ENCODE data around the gene CSN2. TPM values are rescaled to one million over a fixed set of nuclear protein-coding genes. Genes with fewer than 3 reads are reported as not detected.
A peak's percentile ranks its signal among the peaks of the same experiment; 100 is the strongest.

The CSN2 gene
- total RNA-seq, 4 donors from 2014 or later = not detected

DNA sequence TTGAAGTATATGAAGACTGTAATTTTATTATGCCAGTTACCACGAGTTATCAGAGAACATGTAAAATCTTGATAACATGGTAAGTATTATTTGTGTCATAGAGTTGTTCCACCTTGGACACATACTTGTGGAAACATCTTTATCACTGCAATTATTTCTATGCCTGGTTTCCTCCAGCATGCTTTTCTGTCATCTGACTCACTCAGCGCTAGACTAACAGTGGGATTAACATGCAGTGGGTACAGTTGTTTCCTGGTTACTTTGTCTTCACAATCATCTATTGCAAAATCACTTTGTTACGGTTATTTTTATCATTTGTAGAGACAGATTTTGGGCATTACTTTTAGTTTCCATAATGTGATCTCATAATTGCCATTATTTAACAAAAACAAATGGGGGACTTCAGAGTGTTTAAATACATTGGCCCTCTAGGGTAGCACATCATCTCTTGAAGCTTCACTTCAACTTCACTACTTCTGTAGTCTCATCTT lies 30.0 kb upstream of the CSN2 start, which contains the start of gene STATH:
Gene STATH (plus strand): TSS at position 441 of the 491 bp plus-strand sequence. CDS start 2,472 bp downstream, outside the sequence.
- TF ChIP-seq, protein P1, sequence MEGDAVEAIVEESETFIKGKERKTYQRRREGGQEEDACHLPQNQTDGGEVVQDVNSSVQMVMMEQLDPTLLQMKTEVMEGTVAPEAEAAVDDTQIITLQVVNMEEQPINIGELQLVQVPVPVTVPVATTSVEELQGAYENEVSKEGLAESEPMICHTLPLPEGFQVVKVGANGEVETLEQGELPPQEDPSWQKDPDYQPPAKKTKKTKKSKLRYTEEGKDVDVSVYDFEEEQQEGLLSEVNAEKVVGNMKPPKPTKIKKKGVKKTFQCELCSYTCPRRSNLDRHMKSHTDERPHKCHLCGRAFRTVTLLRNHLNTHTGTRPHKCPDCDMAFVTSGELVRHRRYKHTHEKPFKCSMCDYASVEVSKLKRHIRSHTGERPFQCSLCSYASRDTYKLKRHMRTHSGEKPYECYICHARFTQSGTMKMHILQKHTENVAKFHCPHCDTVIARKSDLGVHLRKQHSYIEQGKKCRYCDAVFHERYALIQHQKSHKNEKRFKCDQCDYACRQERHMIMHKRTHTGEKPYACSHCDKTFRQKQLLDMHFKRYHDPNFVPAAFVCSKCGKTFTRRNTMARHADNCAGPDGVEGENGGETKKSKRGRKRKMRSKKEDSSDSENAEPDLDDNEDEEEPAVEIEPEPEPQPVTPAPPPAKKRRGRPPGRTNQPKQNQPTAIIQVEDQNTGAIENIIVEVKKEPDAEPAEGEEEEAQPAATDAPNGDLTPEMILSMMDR (IDR thresholded peaks at IDR 0.05) = no peak
- no peak for TF ChIP-seq POLR2A (IDR thresholded peaks at IDR 0.05)
- Histone ChIP-seq H3K27ac (no peak within 1 kb of the TSS), H3K4me3 (replicated peaks in 1 of 3) (no peak within 1 kb of the TSS), H3K27me3 (no peaks in the 10 kb centered on the region), H3K36me3 (no peaks in the 10 kb centered on the region), H3K9me3 (no peaks in the 10 kb centered on the region), H3K4me1 (no peaks in the 10 kb centered on the region)
- intact Hi-C loops (cut with DNase I) = no loop called here
- DNase-seq = no peak
- 79 to 92% methylated on average over 3 of the region's 3 CpGs for WGBS, 2 donors

DNA sequence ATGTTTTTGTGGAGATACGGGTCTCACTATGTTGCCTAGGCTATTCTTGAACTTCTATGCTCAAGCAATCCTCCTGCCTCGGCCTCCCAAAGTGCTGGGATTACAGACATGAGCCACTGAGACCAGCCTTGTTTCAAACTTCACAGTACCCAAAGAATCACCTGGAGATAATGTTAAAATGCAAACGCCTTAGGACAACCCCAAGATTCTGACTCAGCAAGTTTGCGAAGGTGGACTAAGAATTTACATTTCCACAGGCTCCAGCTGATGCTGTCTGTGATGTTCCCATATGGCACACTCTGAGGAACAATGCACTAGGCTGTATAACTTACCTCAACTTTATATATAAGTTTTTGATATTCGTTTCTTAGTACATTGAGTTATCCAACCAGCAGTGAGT lies 29.3 kb upstream of the CSN2 start:
- 90 to 92% methylated on average over 5 of the region's 5 CpGs for WGBS, 2 donors
- no peak for TF ChIP-seq POLR2A (IDR thresholded peaks at IDR 0.05)
- TF ChIP-seq, protein P1 (IDR thresholded peaks at IDR 0.05) = no peak

DNA sequence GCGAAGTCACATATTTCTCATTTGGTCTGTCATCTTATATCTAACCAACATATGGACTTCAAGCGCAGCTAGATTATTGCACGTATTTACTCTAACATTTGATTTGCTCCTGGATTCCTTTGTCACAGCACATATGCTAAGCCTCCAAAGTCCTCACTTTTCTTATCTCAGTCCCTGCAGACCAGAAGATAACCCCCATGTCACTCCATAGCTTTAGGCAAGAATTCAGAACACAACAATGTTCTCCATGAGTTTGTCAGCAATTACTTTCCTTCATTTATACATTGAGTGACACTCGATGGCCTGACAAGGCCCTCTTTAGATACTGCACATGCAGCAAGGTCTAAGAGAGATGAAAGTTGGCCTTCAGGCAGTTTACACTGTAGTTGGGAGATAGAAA lies 25.5 kb upstream of the CSN2 start:
- 91 to 93% methylated on average over 4 of the region's 4 CpGs for WGBS, 2 donors
- TF ChIP-seq POLR2A (IDR thresholded peaks at IDR 0.05) = no peak
- TF ChIP-seq, protein P1 (IDR thresholded peaks at IDR 0.05) = no peak
- no peak overlapping the region for H3K4me3 ChIP-seq (replicated peaks in 1 of 3)
- H3K27me3 ChIP-seq = no peaks in the 10 kb centered on the region
- no peak overlapping the region for H3K27ac ChIP-seq
- no peak for DNase-seq
- intact Hi-C loops (cut with DNase I) = no loop called here
- H3K36me3 ChIP-seq = no peaks in the 10 kb centered on the region
- no peaks in the 10 kb centered on the region for H3K4me1 ChIP-seq
- H3K9me3 ChIP-seq = no peaks in the 10 kb centered on the region

More for the DNA sequence above, 29.3 kb upstream of the CSN2 start:
- Histone ChIP-seq H3K4me1 (no peaks in the 10 kb centered on the region), H3K9me3 (no peaks in the 10 kb centered on the region), H3K36me3 (no peaks in the 10 kb centered on the region), H3K27me3 (no peaks in the 10 kb centered on the region), H3K4me3 (replicated peaks in 1 of 3) (no peak overlapping the region), H3K27ac (no peak overlapping the region)
- DNase-seq = no peak
- intact Hi-C loops (cut with DNase I) = no loop called here

DNA sequence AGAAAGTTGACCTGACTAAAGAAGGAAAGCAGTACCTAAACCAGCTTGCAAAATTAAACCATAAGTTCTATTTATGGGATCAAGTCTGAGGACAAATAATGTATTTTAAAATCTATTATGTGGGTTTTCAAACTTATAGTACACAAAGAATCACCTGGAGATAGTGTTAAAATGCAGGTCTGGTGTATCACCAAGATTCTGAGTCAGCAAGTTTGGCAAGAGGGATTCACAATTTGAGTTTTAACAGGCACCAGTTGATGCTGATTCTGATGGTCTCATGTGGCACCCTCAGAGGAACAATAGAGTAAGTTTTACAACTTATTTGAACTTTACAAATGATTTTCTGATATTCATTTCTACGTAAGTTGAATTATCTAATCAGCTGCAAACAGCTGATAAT lies 21.1 kb upstream of the CSN2 start:
- intact Hi-C loops (cut with DNase I) = no loop called here
- TF ChIP-seq POLR2A (IDR thresholded peaks at IDR 0.05) = no peak
- TF ChIP-seq, protein P1 (IDR thresholded peaks at IDR 0.05) = no peak
- no peak for DNase-seq
- Histone ChIP-seq H3K27me3 (no peaks in the 10 kb centered on the region), H3K36me3 (no peaks in the 10 kb centered on the region), H3K27ac (no peak overlapping the region), H3K4me1 (peaks cover 0 to 4% of the 10 kb centered on the region in 2 donors), H3K4me3 (replicated peaks in 1 of 3) (no peak overlapping the region), H3K9me3 (no peaks in the 10 kb centered on the region)
- 89 to 92% methylated on average over 1 of the region's 1 CpG for WGBS, 2 donors

DNA sequence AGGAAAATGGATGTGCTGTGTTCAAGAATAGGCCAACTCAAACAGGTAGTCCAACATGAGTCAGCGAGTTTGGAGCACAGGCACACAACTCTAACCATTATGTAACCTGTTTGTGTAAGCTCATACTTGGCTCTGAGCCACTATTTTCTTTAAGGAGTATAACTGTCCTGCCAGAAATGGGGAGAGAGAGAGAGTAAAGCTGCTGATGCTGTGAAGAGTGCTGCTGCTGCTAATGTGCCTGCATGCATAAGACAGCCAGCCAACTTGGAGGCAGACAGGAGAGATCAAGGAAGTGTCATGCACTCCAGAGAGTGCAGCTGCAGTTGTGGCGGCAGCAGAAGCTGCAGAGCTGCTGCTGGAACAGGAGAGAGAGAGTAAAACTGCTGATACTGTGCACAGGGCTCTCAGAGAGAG lies 18.5 kb upstream of the CSN2 start:
- DNase-seq = peak; percentile 66 to 75
- Histone ChIP-seq H3K27ac (peak overlapping the region in 1 of 3 donors; percentile 46), H3K36me3 (no peaks in the 10 kb centered on the region), H3K4me3 (replicated peaks in 1 of 3) (no peak overlapping the region), H3K9me3 (no peaks in the 10 kb centered on the region), H3K4me1 (peaks cover 0 to 4% of the 10 kb centered on the region in 2 donors), H3K27me3 (no peaks in the 10 kb centered on the region)
- intact Hi-C loops (cut with DNase I) = no loop called here
- no peak for TF ChIP-seq POLR2A (IDR thresholded peaks at IDR 0.05)
- TF ChIP-seq, protein P1 (IDR thresholded peaks at IDR 0.05) = no peak
- 11 to 16% methylated on average over 2 of the region's 2 CpGs for WGBS, 2 donors
